Measurements from ENCODE around the gene DIO3.

Gene DIO3

GRCh38 chr14:101604935-101605780 lies 43.9 kb downstream of the DIO3 start:
- H4K20me1 ChIP-seq (ENCODE audit: insufficient read depth), result no peaks in the 10 kb centered on the region
- peaks cover 5% of the 10 kb centered on the region; the same call in 1 of the 2 replicates for H3K27me3 ChIP-seq (ENCODE audit: insufficient read depth, low read depth)
- no peaks in the 10 kb centered on the region for H3K4me1 ChIP-seq (ENCODE audit: low read depth, poor library complexity, severe bottlenecking)
- H3K4me2 ChIP-seq, result no peak overlapping the region
- no peak overlapping the region for H3K27ac ChIP-seq
- no peak overlapping the region for H3K9ac ChIP-seq
- no peak overlapping the region for H3K4me3 ChIP-seq (IDR thresholded peaks at IDR 0.05; ENCODE audit: insufficient read depth, low read depth, low read length)
- TF ChIP-seq, protein P1, sequence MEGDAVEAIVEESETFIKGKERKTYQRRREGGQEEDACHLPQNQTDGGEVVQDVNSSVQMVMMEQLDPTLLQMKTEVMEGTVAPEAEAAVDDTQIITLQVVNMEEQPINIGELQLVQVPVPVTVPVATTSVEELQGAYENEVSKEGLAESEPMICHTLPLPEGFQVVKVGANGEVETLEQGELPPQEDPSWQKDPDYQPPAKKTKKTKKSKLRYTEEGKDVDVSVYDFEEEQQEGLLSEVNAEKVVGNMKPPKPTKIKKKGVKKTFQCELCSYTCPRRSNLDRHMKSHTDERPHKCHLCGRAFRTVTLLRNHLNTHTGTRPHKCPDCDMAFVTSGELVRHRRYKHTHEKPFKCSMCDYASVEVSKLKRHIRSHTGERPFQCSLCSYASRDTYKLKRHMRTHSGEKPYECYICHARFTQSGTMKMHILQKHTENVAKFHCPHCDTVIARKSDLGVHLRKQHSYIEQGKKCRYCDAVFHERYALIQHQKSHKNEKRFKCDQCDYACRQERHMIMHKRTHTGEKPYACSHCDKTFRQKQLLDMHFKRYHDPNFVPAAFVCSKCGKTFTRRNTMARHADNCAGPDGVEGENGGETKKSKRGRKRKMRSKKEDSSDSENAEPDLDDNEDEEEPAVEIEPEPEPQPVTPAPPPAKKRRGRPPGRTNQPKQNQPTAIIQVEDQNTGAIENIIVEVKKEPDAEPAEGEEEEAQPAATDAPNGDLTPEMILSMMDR (conservative IDR thresholded peaks at IDR 0.05; ENCODE audit: low read depth, low read length), result no peak
- H2AFZ ChIP-seq (ENCODE audit: low read depth), result peak overlapping the region; percentile 18; the same call in 1 of the 2 replicates
- H3K79me2 ChIP-seq (ENCODE audit: insufficient read depth, low read depth), result no peaks in the 10 kb centered on the region
- no peaks in the 10 kb centered on the region for H3K36me3 ChIP-seq (ENCODE audit: insufficient read depth)

DNA sequence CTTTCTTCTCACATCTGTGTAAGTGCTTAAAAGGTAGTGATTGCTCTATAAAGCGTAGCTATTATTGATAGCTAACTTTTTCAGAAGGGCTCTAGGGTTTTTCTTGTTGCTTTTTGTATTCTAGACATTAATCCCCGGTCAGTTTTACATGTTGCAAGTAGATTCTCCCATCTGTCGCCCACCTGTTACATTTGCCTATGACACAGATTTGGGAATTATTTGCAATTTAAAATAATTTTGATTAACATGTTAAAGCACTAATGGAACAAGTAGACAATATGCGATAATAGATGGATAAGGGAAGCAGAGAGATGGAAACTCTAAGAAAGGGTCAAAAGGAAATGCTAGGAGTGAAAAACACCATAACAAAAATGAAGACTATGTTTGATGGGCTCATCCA lies 44.5 kb downstream of the DIO3 start:
- H4K20me1 ChIP-seq (ENCODE audit: insufficient read depth), result no peaks in the 10 kb centered on the region
- TF ChIP-seq, protein P1 (conservative IDR thresholded peaks at IDR 0.05; ENCODE audit: low read depth, low read length), result no peak
- H3K4me2 ChIP-seq, result no peak overlapping the region
- no peak overlapping the region for H2AFZ ChIP-seq (ENCODE audit: low read depth)
- H3K79me2 ChIP-seq (ENCODE audit: insufficient read depth, low read depth), result no peaks in the 10 kb centered on the region
- H3K27ac ChIP-seq, result no peak overlapping the region
- H3K4me1 ChIP-seq (ENCODE audit: low read depth, poor library complexity, severe bottlenecking), result no peaks in the 10 kb centered on the region
- peaks cover 5% of the 10 kb centered on the region; the same call in 1 of the 2 replicates for H3K27me3 ChIP-seq (ENCODE audit: insufficient read depth, low read depth)
- H3K4me3 ChIP-seq (IDR thresholded peaks at IDR 0.05; ENCODE audit: insufficient read depth, low read depth, low read length), result no peak overlapping the region
- H3K9ac ChIP-seq, result no peak overlapping the region
- no peaks in the 10 kb centered on the region for H3K36me3 ChIP-seq (ENCODE audit: insufficient read depth)

Data from KMS-11 (cell line).